ENCODE measurements around the gene PTPN3.
"Not testable (repeated sequence)": the region's sequence is repeated elsewhere in the genome, so short reads cannot be mapped to it uniquely, and the experiment has no call there.

The PTPN3 gene

GRCh38 chr9:109517901-109518377, 19.8 kb upstream of the PTPN3 start:
- DNase-seq (ENCODE audit: low spot score) = no peak
- TF ChIP-seq CTCF (conservative IDR thresholded peaks at IDR 0.05; ENCODE audit: low read depth) = no peak
- H3K27ac ChIP-seq = no peak overlapping the region
- POLR2A ChIA-PET (ENCODE audit: low non-redundant PET) = no interaction called here
- CTCF ChIA-PET = interaction anchor here (0.8 to 1.7 kb wide), 3 partner anchors 48 to 80 kb away, joined by 4 to 6 read pairs (median 5); no protein-coding TSS in a partner anchor

GRCh38 chr9:109513871-109514270, 15.8 kb upstream of the PTPN3 start:
- CTCF ChIA-PET = interaction anchor here (0.7 to 0.9 kb wide), 3 partner anchors 19 to 73 kb away, joined by 3 to 5 read pairs (median 4); no protein-coding TSS in a partner anchor
- no peak for TF ChIP-seq CTCF (conservative IDR thresholded peaks at IDR 0.05; ENCODE audit: low read depth)
- DNase-seq (ENCODE audit: low spot score) = no peak
- POLR2A ChIA-PET (ENCODE audit: low non-redundant PET) = no interaction called here
- no peak overlapping the region for H3K27ac ChIP-seq

GRCh38 chr9:109512170-109512756, 14.2 kb upstream of the PTPN3 start:
- TF ChIP-seq CTCF (conservative IDR thresholded peaks at IDR 0.05; ENCODE audit: low read depth) = no peak
- POLR2A ChIA-PET (ENCODE audit: low non-redundant PET) = no interaction called here
- CTCF ChIA-PET = no interaction called here

GRCh38 chr9:109510506-109510905, 12.4 kb upstream of the PTPN3 start:
- POLR2A ChIA-PET (ENCODE audit: low non-redundant PET) = no interaction called here
- DNase-seq (ENCODE audit: low spot score) = peak; percentile 37
- H3K27ac ChIP-seq = no peak overlapping the region
- CTCF ChIA-PET = no interaction called here
- no peak for TF ChIP-seq CTCF (conservative IDR thresholded peaks at IDR 0.05; ENCODE audit: low read depth)

More at GRCh38 chr9:109512170-109512756, 14.2 kb upstream of the PTPN3 start:
- DNase-seq (ENCODE audit: low spot score) = no peak
- H3K27ac ChIP-seq = no peak overlapping the region

GRCh38 chr9:109510042-109510441, 11.9 kb upstream of the PTPN3 start:
- CTCF ChIA-PET = interaction anchor here (0.6 to 0.9 kb wide), 2 partner anchors 46 to 61 kb away, joined by 3 to 4 read pairs; no protein-coding TSS in a partner anchor
- POLR2A ChIA-PET (ENCODE audit: low non-redundant PET); H3K27ac ChIP-seq; DNase-seq (ENCODE audit: low spot score): not testable (repeated sequence)

GRCh38 chr9:109509611-109510010, 11.5 kb upstream of the PTPN3 start:
- no peak for DNase-seq (ENCODE audit: low spot score)
- TF ChIP-seq CTCF (conservative IDR thresholded peaks at IDR 0.05; ENCODE audit: low read depth) = no peak
- CTCF ChIA-PET = interaction anchor here (0.6 to 0.9 kb wide), 2 partner anchors 47 to 61 kb away, joined by 3 to 4 read pairs; no protein-coding TSS in a partner anchor
- H3K27ac ChIP-seq = no peak overlapping the region
- POLR2A ChIA-PET (ENCODE audit: low non-redundant PET) = no interaction called here

GRCh38 chr9:109507421-109507838, 9.3 kb upstream of the PTPN3 start:
- ChIA-PET POLR2A (ENCODE audit: low non-redundant PET) (no interaction called here), CTCF (interaction anchor here (1.2 kb wide), 1 partner anchor 37 kb away, joined by 5 read pairs; no protein-coding TSS in a partner anchor)
- H3K27ac ChIP-seq = no peak overlapping the region
- no peak for TF ChIP-seq CTCF (conservative IDR thresholded peaks at IDR 0.05; ENCODE audit: low read depth)
- peak; percentile 56 for DNase-seq (ENCODE audit: low spot score)

Measured in RWPE1 (cell line).